Muscle of arm (tissue), 12 donors: Measurements from ENCODE around the gene MPST. TPM values are rescaled to one million over a fixed set of nuclear protein-coding genes. Genes with fewer than 3 reads are reported as not detected.

Experiments used
- DNase-seq: peaks from one replicate; pipeline ENCODE4 v3.0.0-alpha.2; 2013
- polyA plus RNA-seq, 12 donors: library from polyadenylated mRNA; unstranded; fragments of 120-200 nt; gene quantifications; one replicate each; pipeline ENCODE4 v1.2.1, GENCODE V29; 2013; ENCODE audit not compliant: insufficient read length in 12 of 12

MPST gene
- polyA plus RNA-seq, 12 donors = 28.2 to 59.8 (median 37.3) TPM; not detected in 1

GRCh38 chr22:37075822-37076433 is 56.4 kb downstream of the MPST start:
- DNase-seq = no peak

DNA sequence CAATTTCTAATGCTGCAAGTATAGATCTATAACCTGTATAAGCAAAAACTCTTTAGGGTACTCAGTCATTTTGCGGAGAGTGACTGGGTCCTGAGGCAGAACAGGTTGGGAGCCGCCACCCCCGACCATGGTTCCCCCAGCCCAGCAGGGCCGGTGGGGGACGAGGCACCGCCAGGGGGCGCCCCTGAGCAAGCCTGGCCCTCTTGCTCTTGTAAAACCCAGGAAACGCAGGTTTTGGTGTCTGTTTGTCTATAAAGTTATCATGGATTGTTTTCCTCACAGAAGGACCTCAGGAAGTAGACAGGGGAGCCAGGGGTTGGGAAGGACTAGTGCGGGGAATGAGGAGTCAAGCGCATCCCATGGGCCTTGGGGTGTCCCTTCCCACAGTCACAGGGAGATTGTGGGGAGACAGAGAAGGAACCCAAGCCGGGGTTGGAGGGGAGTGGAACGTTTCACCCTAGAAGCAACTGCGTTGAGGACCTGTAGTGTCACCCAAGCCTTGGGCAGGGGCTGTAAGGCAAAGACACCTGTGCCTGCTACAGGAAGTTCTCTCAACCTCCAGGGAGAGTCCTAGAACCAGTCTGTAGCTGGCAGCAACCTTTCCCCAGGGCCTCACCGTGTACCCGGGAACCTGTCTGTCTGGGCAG is 58.4 kb downstream of the MPST start:
- peak; percentile 43 for DNase-seq

- DNase-seq = no peak
Measured at GRCh38 chr22:37079158-37079557, 59.6 kb downstream of the MPST start.

Other genes with a start within 250 kb of the MPST start
- 10 to 100 TPM in 11 of 12 donors, not detected in 1; 18.0 to 36.5 (median 23.9) TPM for gene IFT27, start 243.6 kb upstream of the MPST start, polyA plus RNA-seq
- 10 to 100 TPM in 8 of 12 donors, 1 to 10 TPM in 2, not detected in 2; 2.8 to 26.3 (median 15.3) TPM for gene PVALB, start 202.7 kb upstream of the MPST start, polyA plus RNA-seq
- 1 to 10 TPM in 10 of 12 donors, not detected in 2; 2.5 to 7.7 (median 3.5) TPM for gene NCF4, start 158.7 kb upstream of the MPST start, polyA plus RNA-seq
- gene CSF2RB, start 106.1 kb upstream of the MPST start, polyA plus RNA-seq = 1 to 10 TPM in 11 of 12 donors, not detected in 1; 1.5 to 9.3 (median 2.3) TPM
- gene TST, start 295 bp upstream of the MPST start, polyA plus RNA-seq = 10 to 100 TPM in 10 of 12 donors, 1 to 10 TPM in 1, not detected in 1; 9.2 to 41.6 (median 16.1) TPM
- gene KCTD17, start 32.0 kb downstream of the MPST start, polyA plus RNA-seq = 10 to 100 TPM in 11 of 12 donors, not detected in 1; 11.3 to 31.8 (median 15.1) TPM
- under 1 TPM in 9 of 12 donors, not detected in 3; 0.05 to 0.91 (median 0.13) TPM for gene TMPRSS6, start 90.0 kb downstream of the MPST start, polyA plus RNA-seq
- 1 to 10 TPM in 6 of 12 donors, under 1 TPM in 4, not detected in 2; 0.63 to 4.6 (median 1.3) TPM for gene IL2RB, start 130.2 kb downstream of the MPST start, polyA plus RNA-seq
- gene C1QTNF6, start 168.5 kb downstream of the MPST start, polyA plus RNA-seq = 10 to 100 TPM in 10 of 12 donors, 1 to 10 TPM in 1, not detected in 1; 8.2 to 30.3 (median 17.5) TPM
- under 1 TPM in 1 of 12 donors, not detected in 11; 0.05 TPM for gene SSTR3, start 192.7 kb downstream of the MPST start, polyA plus RNA-seq
- gene RAC2, start 224.5 kb downstream of the MPST start, polyA plus RNA-seq = 10 to 100 TPM in 2 of 12 donors, 1 to 10 TPM in 9, not detected in 1; 3.3 to 32.8 (median 5.5) TPM